GM21515 (cell line): Measurements from ENCODE around the gene SMIM10.
"Not testable (repeated sequence)": the region's sequence is repeated elsewhere in the genome, so short reads cannot be mapped to it uniquely, and the experiment has no call there.

ENCODE experiments used
- ATAC-seq: cut with Tn5 transposase; IDR thresholded peaks from one replicate; pipeline ENCODE4 v1.9.1; 2021; ENCODE audit not compliant: unreplicated experiment

Gene SMIM10

DNA sequence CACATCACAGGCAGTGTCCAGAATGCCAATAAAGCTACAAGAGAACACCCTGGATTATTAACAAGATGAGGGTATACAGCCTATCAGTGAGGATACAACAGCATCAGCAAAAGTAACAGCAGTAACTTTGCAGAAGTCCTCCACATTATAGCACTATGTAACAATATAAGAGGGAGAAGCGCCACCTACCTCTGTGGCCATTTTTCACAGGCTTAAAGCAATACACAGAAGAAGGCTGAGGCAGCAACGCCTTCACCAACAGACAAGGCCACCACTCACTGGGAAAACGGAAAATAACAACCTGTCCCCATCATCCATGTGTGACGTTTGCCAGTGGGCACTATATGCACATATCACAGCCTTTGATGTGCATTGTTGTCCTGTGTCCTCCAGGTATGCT is 19.0 kb downstream of the SMIM10 start:
- no peak for ATAC-seq

GRCh38 chrX:135010921-135011320 is 20.1 kb downstream of the SMIM10 start:
- no peak for ATAC-seq

DNA sequence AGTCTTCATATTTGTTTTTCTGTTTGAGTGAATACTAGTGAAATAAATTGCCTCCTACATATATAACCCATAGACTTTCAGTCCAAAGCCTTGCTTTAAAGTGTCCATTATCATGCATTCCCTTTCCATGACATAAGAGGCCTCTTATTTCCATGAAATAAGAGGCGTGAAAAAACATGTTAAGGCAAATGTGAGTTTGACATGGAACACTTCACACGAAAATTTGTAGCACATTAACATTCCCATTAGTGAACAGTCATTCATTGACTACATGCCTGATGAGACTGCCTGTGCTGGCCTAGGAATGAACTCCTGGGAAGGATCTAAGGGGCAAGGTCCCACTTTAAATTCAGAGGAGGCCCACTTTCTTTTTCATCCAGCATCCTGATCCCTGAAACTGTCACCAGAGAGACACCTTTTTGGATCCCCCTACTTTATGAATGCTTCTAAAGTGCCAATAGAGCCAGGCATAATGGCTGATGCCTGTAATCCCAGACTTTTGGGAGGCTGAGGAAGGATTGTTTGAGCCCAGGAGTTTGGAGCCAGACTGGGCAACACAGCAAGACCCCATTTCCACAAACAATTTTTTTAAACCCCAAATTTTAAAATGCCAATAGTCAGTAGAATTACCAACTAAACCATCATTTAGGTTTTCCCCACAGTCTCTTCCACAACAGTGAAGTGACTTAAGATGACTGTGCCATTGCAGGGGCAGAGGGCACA is 24.9 kb downstream of the SMIM10 start:
- no peak for ATAC-seq

DNA sequence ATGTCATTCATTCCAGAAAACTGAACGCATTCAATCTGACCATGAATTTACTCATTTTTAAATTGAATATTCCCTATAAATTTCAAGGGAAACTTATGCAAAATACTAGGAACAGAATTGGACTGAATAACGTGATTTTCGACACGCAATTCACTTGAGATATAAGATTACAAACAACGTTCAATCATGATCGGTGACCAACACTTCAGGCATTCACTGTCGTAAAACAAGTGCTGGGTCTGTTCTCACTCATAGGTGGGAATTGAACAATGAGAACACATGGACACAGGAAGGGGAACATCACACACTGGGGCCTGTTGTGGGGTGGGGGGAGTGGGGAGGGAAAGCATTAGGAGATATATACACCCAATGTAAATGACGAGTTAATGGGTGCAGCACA is 29.1 kb downstream of the SMIM10 start:
- ATAC-seq = not testable (repeated sequence)

GRCh38 chrX:135023791-135024190 is 33.0 kb downstream of the SMIM10 start:
- ATAC-seq = not testable (repeated sequence)

- ATAC-seq = no peak
Observed at GRCh38 chrX:135024526-135024925, 33.7 kb downstream of the SMIM10 start.

DNA sequence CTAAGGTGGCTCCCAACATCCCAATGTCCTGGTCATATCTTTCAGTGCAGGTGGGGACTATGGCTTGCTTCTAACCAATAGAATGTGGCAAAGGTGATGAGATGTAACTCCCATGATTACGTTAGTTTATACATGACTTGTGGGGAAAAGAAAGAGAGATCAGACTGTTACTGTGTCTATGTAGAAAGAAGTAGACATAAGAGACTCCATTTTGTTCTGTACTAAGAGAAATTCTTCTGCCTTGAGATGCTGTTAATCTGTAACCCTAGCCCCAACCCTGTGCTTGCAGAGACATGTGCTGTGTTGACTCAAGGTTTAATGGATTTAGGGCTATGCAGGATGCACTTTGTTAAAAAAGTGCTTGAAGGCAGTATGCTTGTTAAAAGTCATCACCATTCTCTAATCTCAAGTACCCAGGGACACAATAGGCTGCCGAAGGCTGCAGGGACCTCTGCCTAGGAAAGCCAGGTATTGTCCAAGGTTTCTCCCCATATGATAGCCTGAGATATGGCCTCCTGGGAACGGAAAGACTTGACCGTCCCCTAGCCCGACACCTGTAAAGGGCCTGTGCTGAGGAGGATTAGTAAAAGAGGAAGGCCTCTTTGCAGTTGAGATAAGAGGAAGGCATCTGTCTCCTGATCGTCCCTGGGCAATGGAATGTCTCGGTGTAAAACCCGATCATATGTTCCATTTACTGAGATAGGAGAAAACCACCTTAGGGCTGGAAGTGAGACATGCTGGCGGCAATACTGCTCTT is 39.6 kb downstream of the SMIM10 start:
- ATAC-seq = not testable (repeated sequence)

GRCh38 chrX:135041149-135042123 is 50.6 kb downstream of the SMIM10 start:
- ATAC-seq = not testable (repeated sequence)
